Choroid plexus epithelial cell (primary cell): ENCODE measurements around the gene GPR107.

ENCODE experiments used
- DNase-seq: peaks from one replicate; pipeline ENCODE4 v3.0.0-alpha.2; 2010; ENCODE audit warnings: low read depth
- H3K4me3 ChIP-seq: 2 replicates; pipeline ENCODE4 v1.5.1; 2011; ENCODE audit warnings: low read depth, mild to moderate bottlenecking, control low read depth, low read length, moderate library complexity
- CTCF ChIP-seq: conservative IDR thresholded peaks from 2 replicates; pipeline ENCODE4 v1.5.1; 2011; ENCODE audit warnings: low read depth, mild to moderate bottlenecking, control low read depth, inconsistent platforms, low read length, moderate library complexity

Gene GPR107

GRCh38 chr9:130142641-130143040 is 88.9 kb downstream of the GPR107 start:
- no peak for DNase-seq
- H3K4me3 ChIP-seq, result no peak overlapping the region
- no peak for TF ChIP-seq CTCF

- H3K4me3 ChIP-seq, result no peak overlapping the region
- no peak for DNase-seq
- no peak for TF ChIP-seq CTCF
Measured at GRCh38 chr9:130143279-130143893, 89.7 kb downstream of the GPR107 start.

- TF ChIP-seq CTCF, result no peak
- DNase-seq, result no peak
- H3K4me3 ChIP-seq, result no peak overlapping the region
Measured at GRCh38 chr9:130143958-130144366, 90.3 kb downstream of the GPR107 start.

GRCh38 chr9:130144703-130145102 is 91.0 kb downstream of the GPR107 start:
- DNase-seq, result no peak
- no peak overlapping the region for H3K4me3 ChIP-seq
- TF ChIP-seq CTCF, result no peak

GRCh38 chr9:130145658-130146057 is 92.0 kb downstream of the GPR107 start:
- no peak overlapping the region for H3K4me3 ChIP-seq
- no peak for TF ChIP-seq CTCF
- DNase-seq, result no peak

GRCh38 chr9:130147198-130147597 is 93.5 kb downstream of the GPR107 start:
- TF ChIP-seq CTCF, result no peak
- H3K4me3 ChIP-seq, result no peak overlapping the region
- no peak for DNase-seq

GRCh38 chr9:130147910-130148309 is 94.2 kb downstream of the GPR107 start:
- no peak for DNase-seq
- H3K4me3 ChIP-seq, result no peak overlapping the region
- no peak for TF ChIP-seq CTCF
